Hepatocyte (in vitro differentiated cells): ENCODE data around the gene PPP2R2C.

Experiments used
- EZH2 ChIP-seq: fragments of 200-600 bp; sonication (generic); IDR thresholded peaks from 2 replicates; pipeline ENCODE4 v1.6.1; 2016; ENCODE audit warnings: antibody characterized with exemption, mild to moderate bottlenecking, borderline replicate concordance
- TF ChIP-seq, protein P1 (sequence below): fragments of 200-600 bp; sonication (generic); IDR thresholded peaks from 2 replicates; pipeline ENCODE4 v1.5.1; 2016; ENCODE audit warnings: antibody characterized with exemption, mild to moderate bottlenecking; ENCODE audit not compliant: poor library complexity

DNA sequence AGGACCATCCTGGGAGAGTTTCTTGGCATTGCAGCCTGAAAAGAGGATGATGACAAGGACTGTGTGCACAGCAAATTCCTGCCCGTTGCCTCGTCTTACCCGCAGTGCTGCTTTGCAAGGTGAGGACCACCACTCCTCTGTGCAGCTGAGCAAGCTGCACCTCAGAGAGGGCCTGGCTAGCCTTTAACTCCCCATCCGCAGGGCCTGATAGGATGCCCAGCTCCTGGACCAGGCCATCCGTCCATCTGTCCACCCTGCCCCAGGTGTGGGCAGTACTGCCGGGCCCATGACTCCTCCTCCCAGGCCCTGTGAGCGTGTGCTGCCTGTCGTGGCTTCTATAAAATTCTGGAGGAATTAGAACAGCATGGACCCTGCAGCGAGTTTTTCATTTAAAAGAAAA is 43.9 kb upstream of the PPP2R2C start:
- TF ChIP-seq, protein P1, sequence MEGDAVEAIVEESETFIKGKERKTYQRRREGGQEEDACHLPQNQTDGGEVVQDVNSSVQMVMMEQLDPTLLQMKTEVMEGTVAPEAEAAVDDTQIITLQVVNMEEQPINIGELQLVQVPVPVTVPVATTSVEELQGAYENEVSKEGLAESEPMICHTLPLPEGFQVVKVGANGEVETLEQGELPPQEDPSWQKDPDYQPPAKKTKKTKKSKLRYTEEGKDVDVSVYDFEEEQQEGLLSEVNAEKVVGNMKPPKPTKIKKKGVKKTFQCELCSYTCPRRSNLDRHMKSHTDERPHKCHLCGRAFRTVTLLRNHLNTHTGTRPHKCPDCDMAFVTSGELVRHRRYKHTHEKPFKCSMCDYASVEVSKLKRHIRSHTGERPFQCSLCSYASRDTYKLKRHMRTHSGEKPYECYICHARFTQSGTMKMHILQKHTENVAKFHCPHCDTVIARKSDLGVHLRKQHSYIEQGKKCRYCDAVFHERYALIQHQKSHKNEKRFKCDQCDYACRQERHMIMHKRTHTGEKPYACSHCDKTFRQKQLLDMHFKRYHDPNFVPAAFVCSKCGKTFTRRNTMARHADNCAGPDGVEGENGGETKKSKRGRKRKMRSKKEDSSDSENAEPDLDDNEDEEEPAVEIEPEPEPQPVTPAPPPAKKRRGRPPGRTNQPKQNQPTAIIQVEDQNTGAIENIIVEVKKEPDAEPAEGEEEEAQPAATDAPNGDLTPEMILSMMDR: no peak
- no peak for TF ChIP-seq EZH2
